Activated T-cell treated with anti-CD3 and anti-CD28 coated beads, Interleukin-2, amount 50 U/mL, for 4 hours (primary cell): ENCODE data around the gene NOS3. TPM values are rescaled to one million over a fixed set of nuclear protein-coding genes. Genes with fewer than 3 reads are reported as not detected.

Experiments
- ATAC-seq, 2 donors: fragments of 200-7000 bp; cut with Tn5 transposase; one replicate each; pipeline ENCODE4 v1.10.0; 2021
- DNase-seq: peaks from one replicate; pipeline ENCODE4 v3.0.0-alpha.2; 2020
- H3K27me3 Mint-ChIP-seq: one replicate; pipeline ENCODE4 v1.8.0; 2021; ENCODE audit warnings: low read depth, mixed read lengths
- H3K36me3 Mint-ChIP-seq: one replicate; pipeline ENCODE4 v1.8.0; 2022; ENCODE audit warnings: mixed read lengths; ENCODE audit not compliant: insufficient read depth
- H3K4me1 Mint-ChIP-seq: one replicate; pipeline ENCODE4 v1.8.0; 2021; ENCODE audit warnings: low read depth, mixed read lengths
- H3K4me3 Mint-ChIP-seq: one replicate; pipeline ENCODE4 v1.8.0; 2021; ENCODE audit warnings: mild to moderate bottlenecking, moderate library complexity, mixed read lengths
- H3K9me3 Mint-ChIP-seq: one replicate; pipeline ENCODE4 v1.8.0; 2021; ENCODE audit warnings: mixed read lengths
- total RNA-seq, 3 donors: library from RNA; stranded (reverse); gene quantifications; one replicate each; pipeline ENCODE4 v1.2.1, GENCODE V29; 2021

NOS3 gene
- total RNA-seq, 3 donors from 2014 or later = 5.3 to 9.2 (median 8.2) TPM

DNA sequence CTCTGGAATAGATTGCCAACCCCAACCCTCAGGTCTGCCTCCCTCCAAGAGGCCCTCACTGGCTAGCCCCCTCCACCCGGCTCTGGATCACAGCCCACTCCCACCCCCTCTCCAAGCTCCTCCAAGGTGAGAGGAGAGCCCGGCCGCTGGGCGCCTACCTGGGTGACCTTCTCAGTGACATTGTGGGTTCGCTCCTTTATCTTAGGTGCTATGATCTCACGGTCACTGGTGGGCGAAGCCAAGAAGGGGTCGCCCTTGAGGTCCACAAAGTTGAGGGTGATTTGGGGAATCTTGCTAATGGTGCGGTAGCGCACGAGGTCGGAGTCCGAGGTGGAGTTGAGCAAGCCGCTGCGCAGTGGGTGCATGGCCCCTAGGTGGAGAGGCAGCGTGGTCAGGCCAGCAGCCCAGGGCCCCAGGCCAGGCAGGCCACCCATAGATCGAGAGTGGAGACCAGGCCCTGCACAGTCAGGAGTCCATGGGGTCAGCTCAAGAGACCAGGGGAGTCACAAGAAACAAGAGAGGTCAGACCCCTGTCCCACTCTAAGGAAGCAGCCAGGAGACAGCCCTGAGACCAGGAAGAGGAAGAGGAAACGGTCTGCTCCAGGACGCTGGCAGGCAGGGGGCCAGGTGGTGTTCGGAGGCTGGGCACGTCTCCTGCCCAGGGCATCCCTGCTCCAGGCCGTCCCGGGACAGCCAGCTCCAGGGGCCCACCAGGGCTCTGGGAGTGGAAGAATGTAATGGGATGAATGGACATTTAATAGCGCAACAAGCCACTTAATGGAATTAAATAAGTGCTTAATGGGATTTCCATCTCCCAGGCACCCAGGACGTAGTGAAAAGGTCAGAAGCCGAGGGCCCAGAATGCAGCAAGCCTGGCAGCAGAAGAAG is 33.4 kb upstream of the NOS3 start:
- ATAC-seq (no peak), DNase-seq (no peak)
- Mint-ChIP-seq H3K36me3 (no peaks in the 10 kb centered on the region), H3K4me3 (no peak overlapping the region), H3K9me3 (no peaks in the 10 kb centered on the region), H3K4me1 (peaks cover 14% of the 10 kb centered on the region), H3K27me3 (peaks cover 43% of the 10 kb centered on the region)

DNA sequence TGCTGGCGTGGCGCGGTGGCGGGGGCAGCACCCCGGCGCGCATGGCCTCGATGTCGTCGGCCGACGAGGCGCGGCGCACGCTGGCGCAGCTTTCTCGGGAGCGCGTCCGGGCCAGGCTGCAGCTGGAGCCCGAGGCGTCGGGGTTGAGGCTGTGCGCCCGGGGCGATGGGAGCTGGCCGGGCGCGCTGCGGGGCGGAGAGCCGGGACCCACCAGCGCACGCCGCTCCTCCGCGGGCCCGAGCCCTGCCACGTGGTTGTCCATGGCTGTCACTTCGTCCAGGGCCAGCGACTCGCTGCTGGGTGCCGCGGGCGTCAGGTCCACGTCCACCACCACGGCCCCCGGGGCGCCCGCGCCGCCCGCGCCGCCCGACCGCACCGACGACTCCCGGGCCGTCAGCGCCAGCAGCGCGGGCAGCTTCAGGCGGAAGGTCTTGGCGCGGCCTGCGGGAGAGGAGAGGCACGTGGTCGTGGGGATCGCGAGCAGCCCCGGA is 32.7 kb upstream of the NOS3 start:
- no peaks in the 10 kb centered on the region for H3K9me3 Mint-ChIP-seq

DNA sequence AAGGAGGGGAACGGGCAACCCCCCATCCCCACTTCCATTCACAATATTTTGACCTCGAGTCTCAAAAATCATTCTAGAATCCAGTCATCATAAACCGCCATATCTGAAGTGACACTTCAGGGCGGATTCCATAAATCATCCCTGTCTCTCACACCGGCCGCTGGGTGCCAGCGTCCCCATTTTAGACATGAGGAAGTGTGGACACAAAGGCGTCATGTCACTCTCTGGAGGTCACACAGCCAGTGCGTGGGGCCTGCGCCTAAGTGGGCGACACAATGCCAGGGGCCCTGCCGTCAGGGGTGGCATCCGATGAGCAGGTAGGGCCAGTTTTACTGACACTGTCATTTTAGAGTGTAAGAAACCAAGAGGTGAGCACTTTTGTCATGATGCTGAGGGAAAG is 32.2 kb upstream of the NOS3 start:
- no peaks in the 10 kb centered on the region for H3K9me3 Mint-ChIP-seq
- no peaks in the 10 kb centered on the region for H3K36me3 Mint-ChIP-seq
- ATAC-seq = no peak
- no peak overlapping the region for H3K4me3 Mint-ChIP-seq
- H3K27me3 Mint-ChIP-seq = peaks cover 49% of the 10 kb centered on the region
- H3K4me1 Mint-ChIP-seq = peaks cover 14% of the 10 kb centered on the region
- no peak for DNase-seq

More for the DNA sequence above, 32.7 kb upstream of the NOS3 start:
- DNase-seq (no peak), ATAC-seq (no peak)
- H3K36me3 Mint-ChIP-seq = no peaks in the 10 kb centered on the region
- no peak overlapping the region for H3K4me3 Mint-ChIP-seq
- H3K4me1 Mint-ChIP-seq = peaks cover 14% of the 10 kb centered on the region
- peaks cover 48% of the 10 kb centered on the region for H3K27me3 Mint-ChIP-seq

DNA sequence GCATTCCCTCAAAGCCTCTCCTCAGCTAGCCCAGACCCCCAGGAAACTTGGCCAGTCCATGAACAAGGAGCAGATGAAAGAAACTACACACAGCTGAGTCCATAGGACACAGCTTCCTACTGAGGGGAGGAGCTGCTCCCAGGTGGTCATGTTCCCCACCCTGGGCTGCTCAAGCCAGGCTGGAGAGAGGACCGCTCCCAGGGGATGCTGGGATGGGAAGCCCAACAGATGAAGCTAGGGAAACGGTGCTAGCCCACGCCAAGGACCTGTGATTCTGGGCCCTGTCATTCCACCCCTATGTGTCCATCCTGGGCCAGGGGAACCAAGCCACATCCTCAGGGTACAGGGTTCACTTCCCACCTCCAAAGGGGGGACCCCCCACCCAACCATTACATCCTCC is 31.7 kb upstream of the NOS3 start:
- Mint-ChIP-seq H3K9me3 (no peaks in the 10 kb centered on the region), H3K36me3 (no peaks in the 10 kb centered on the region), H3K27me3 (peaks cover 49% of the 10 kb centered on the region)

DNA sequence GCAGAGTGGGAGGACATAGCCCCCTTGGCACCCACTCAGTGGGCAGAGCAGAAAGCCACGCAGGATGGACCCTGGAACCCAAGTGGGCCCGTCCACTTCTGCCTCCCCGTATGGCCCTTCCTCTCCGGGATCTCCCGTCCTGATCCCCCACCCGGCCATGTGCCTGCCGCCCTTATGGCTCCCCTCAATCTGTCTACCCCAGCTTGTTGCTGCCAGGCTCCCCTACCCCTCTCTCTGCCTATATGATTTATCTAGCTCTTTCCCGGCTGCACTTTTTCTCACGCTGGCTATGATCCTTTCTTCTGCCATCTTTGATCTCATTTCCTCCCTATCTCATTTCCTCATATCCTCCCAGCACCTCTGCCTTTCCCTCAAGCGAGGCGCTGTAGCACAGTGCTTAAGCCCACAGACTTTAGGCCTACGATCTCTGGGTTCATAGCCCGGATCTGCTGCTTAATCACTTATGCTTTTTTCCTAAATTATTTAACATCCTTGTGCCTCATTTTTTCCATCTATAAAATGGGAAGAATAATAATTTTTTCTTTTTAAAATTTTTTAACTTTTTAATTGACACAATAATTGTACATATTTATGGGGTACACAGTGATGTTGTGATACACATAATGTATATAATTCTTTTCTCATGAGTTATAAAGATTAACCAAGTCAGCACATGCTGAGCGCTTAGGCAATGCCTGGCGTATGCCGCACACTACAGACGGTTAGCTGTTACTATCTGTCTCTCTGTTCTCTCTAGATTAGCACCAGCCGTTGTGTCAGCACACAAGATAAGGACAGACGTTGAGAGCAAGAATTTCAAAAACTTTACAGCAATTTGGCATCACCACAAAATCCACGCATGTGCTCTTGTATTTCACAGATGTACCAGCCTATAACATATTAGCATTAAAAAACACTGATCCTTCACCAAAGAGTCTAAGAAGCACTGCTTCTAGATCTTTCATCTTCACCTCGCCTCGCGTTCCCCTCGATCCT is 30.8 kb upstream of the NOS3 start:
- H3K36me3 Mint-ChIP-seq = no peaks in the 10 kb centered on the region
- ATAC-seq (no peak), DNase-seq (no peak)
- no peaks in the 10 kb centered on the region for H3K9me3 Mint-ChIP-seq
- H3K4me1 Mint-ChIP-seq = peaks cover 14% of the 10 kb centered on the region
- H3K27me3 Mint-ChIP-seq = peaks cover 47% of the 10 kb centered on the region
- H3K4me3 Mint-ChIP-seq = peak overlapping the region; percentile 11

More for the DNA sequence above, 31.7 kb upstream of the NOS3 start:
- no peak for DNase-seq
- ATAC-seq = no peak
- no peak overlapping the region for H3K4me3 Mint-ChIP-seq
- peaks cover 14% of the 10 kb centered on the region for H3K4me1 Mint-ChIP-seq

DNA sequence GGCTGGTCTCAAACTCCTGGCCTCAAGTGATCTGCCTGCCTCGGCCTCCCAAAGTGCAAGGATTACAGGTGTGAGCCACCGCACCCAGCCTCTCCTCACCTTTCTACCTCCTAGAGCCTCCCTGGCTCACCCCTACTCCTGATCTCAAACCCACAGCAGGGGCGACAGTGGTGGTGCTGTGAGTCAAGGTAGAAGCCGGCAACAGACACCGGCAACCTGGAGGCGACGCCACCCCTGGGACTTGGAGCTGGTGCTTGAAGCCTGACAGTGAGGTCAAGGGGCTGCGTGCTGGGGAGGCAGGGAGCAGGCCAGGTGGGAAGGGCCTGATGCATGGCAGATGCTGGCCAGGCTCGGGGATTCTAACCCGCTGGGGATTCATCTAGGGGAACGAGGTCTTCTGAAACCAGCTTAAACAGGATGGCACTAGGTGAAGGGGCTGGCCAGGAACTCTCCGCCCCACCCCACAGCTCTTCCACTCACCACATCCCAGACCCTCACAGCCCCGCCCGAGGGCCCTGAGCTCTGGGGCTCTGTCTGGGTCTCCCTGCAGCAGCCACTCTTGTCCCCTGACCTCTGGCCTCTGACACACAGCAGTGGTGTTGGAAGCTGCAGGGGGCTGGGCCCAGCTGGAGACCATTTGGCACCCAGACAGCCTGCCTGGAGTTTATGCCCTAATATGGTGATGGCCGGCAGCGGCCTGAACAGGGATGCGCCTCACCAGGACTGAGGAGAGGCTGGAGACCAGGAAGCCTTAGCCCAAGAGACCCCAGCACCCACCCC is 29.1 kb upstream of the NOS3 start:
- Mint-ChIP-seq H3K4me3 (no peak overlapping the region), H3K4me1 (peaks cover 14% of the 10 kb centered on the region), H3K9me3 (no peaks in the 10 kb centered on the region), H3K27me3 (peaks cover 38% of the 10 kb centered on the region), H3K36me3 (no peaks in the 10 kb centered on the region)
- DNase-seq (no peak), ATAC-seq (no peak)

DNA sequence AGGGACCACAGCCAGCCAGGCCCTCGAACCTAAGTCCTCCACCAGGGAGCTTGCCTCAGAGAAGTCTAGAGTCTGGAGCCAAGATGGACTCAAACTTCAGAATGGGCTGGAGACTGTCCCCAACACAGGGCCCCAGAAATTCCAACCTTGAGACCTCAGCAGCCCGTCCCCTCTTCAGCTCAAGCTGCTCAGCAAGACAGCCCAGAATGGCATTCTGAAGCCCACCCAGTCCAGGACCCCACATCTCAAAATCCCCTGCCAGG is 28.6 kb upstream of the NOS3 start:
- no peak overlapping the region for H3K4me3 Mint-ChIP-seq
- no peaks in the 10 kb centered on the region for H3K9me3 Mint-ChIP-seq
- peaks cover 14% of the 10 kb centered on the region for H3K4me1 Mint-ChIP-seq

DNA sequence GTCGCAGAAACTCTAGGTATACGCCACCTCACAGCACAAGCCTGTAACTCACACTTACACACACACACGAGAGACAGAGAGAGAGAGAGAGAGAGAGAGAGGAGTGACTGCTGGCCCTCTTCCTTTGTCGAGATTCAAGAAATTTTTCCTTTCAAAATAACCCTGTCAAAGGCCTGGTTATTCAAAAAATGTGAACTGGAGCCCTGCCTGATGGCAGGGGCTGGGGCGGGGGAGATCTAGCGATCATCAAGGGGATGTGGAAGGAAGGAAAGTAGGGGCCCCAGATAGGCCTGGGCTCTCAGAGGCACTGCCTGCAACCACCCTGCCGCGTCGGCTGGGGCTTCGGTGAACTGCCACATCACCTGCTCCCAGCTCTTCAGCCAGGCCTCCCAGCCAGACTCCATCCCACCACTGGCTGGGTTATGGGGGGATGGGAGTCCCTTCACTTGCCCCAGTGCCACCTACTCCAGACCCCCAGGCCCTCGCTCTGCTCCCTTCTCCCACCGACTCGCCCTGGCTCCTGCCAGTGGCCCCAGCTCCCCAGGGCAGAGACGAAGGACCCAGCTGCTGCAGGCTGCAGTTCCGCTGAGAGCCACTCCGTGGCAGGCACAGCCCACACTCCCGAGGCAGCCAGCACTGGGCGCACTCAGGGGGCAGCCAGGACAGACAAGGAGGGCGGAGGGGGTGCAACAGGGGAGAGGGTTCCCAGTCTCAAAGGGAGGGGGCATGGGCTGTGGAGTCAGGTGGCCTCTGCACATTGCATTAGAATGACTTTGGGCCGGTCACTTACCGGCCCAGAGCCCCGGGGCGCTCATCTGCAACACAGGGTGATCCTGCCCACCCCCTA is 28.0 kb upstream of the NOS3 start:
- DNase-seq (peak; percentile 59), ATAC-seq (peak; percentile 93 to 97)
- no peaks in the 10 kb centered on the region for H3K9me3 Mint-ChIP-seq
- H3K4me3 Mint-ChIP-seq = no peak overlapping the region
- H3K4me1 Mint-ChIP-seq = peaks cover 12% of the 10 kb centered on the region
- H3K27me3 Mint-ChIP-seq = peaks cover 28% of the 10 kb centered on the region
- H3K36me3 Mint-ChIP-seq = no peaks in the 10 kb centered on the region

More for the DNA sequence above, 28.6 kb upstream of the NOS3 start:
- ATAC-seq (no peak), DNase-seq (no peak)
- H3K27me3 Mint-ChIP-seq = peaks cover 34% of the 10 kb centered on the region
- no peaks in the 10 kb centered on the region for H3K36me3 Mint-ChIP-seq

DNA sequence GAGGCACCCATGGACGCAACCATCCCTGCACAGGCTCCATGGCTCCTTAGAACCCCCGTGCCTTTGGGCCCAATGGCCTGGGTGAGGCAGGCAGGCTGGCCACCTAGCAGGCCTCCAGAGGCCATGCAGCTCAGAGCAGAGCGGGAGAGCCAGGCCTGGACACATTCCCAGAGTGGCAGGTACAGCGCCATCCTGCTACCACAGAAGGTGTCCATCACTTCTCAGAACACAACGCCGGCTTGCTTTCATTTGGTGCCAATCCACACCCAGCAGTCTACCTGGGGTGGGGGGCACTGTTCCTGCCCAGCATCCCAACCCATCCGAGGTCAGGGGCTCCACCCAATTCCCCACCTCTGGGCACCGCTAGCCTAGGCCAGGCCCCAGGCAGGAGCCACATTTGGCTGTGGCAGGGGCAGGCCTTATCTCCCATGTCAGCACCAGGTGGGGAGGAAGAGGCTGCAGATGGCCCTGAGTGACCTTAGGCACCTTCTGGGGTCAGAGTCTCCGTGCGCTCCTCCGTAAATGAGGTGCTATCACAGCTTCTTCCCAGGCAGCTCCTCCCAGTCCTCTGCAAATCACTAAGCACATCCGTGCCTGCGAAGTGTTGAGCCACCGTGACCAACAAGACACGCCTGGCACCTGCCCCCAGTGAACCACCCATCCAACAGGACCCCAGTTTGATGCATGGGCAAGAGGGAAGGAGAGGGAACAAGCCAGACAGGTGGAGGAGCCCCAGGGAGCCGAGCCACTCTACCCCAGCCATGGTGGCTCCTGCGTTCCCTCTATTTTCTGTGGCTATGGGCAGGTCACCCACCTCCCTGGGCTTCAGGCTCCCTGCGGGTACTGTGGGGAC is 26.9 kb upstream of the NOS3 start:
- H3K4me3 Mint-ChIP-seq = no peak overlapping the region
- H3K9me3 Mint-ChIP-seq = no peaks in the 10 kb centered on the region
- DNase-seq (no peak), ATAC-seq (no peak)
- H3K36me3 Mint-ChIP-seq = no peaks in the 10 kb centered on the region
- peaks cover 9% of the 10 kb centered on the region for H3K4me1 Mint-ChIP-seq
- peaks cover 22% of the 10 kb centered on the region for H3K27me3 Mint-ChIP-seq

DNA sequence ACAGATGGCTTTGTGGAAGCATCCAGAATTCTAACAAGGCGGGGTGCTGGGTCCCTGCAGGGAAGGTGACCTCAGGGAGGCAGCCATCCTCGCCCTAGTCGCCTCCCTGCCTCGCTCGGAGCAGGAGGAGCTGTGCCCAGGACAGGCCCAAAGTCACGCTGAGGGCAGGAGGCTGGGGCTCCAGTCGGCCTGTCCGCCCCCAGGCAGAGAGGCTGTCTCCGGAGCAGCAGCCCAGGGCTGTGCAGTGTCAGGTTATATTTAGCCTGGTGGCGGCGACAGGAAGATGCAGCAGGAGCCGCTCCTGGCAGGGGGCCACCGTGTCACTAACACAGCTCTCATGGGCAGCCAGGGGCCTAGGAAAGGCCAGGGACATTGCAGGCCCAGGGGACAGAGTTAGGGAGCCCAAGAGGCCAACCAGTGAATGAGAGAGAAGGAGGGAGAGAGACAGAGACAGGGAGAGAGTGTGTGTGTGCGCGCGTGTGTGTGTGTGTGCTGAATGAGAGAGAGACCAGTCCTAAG is 26.2 kb upstream of the NOS3 start:
- peaks cover 9% of the 10 kb centered on the region for H3K4me1 Mint-ChIP-seq
- H3K9me3 Mint-ChIP-seq = no peaks in the 10 kb centered on the region
- no peak for DNase-seq
- peaks cover 19% of the 10 kb centered on the region for H3K27me3 Mint-ChIP-seq
- no peak overlapping the region for H3K4me3 Mint-ChIP-seq
- no peaks in the 10 kb centered on the region for H3K36me3 Mint-ChIP-seq
- ATAC-seq = no peak

DNA sequence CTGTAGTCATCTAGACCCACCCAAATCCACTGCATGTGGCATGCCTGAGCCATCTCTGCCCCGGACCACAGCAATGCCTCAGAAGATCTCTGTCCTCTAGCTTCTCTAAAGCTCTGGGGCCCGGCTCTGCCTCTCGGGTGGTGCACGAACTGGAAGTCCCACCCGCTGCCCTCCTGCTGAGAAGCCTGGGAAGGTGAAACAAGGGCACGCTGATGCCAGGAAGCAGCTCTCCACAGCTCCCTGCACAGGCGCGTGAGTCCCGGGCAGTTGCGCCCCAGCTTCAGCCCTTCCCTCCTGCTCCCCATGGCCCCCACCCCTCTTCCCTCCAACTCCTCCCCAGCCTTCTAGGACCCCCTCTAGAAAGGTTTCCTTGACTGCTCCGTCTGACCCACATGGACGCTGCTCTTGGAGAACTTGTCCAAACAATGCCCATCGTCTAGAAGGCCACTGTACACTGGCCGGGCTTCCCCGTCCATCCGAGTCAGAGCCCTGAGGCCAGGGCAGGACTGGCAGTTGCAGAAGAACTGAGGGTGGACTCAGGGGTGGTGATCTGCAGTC is 25.5 kb upstream of the NOS3 start:
- H3K9me3 Mint-ChIP-seq = no peaks in the 10 kb centered on the region
- peaks cover 5% of the 10 kb centered on the region for H3K4me1 Mint-ChIP-seq
- no peaks in the 10 kb centered on the region for H3K36me3 Mint-ChIP-seq
- DNase-seq = no peak
- ATAC-seq = no peak
- peaks cover 13% of the 10 kb centered on the region for H3K27me3 Mint-ChIP-seq
- H3K4me3 Mint-ChIP-seq = no peak overlapping the region

DNA sequence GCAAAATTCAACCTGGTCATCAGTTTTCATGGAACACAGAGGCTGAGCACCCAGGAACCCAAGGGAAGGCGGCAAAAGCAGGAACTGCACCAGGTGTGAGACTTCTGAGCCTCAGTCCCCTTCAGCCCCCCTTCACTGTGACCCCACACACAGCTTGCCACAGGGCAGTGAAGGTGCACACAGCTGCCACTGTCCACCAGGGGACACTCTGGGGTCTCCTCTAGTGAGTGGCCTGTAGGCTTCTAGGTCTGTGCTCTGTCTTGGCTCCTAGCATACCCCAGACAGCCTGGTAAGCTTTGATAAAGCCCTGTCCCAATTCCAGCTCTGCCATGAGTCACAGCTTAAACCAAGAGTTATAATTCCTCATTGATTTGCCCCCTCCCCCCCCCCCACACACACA is 24.8 kb upstream of the NOS3 start:
- DNase-seq = no peak
- peaks cover 10% of the 10 kb centered on the region for H3K27me3 Mint-ChIP-seq
- H3K4me1 Mint-ChIP-seq = peaks cover 2% of the 10 kb centered on the region
- H3K36me3 Mint-ChIP-seq = no peaks in the 10 kb centered on the region
- H3K4me3 Mint-ChIP-seq = no peak overlapping the region
- H3K9me3 Mint-ChIP-seq = no peaks in the 10 kb centered on the region
- ATAC-seq = no peak
